SU-DHL-6 (cell line): ENCODE data around the gene ZNF280B.

Experiments used
- H2AFZ ChIP-seq: fragments of 200-600 bp; sonication (generic); 2 replicates; pipeline ENCODE4 v1.6.1; 2014; ENCODE audit warnings: low read depth, mild to moderate bottlenecking, moderate library complexity, mixed read lengths, antibody characterized with exemption, low read length; ENCODE audit not compliant: severe bottlenecking
- H3F3A ChIP-seq: fragments of 200-600 bp; shearing (Covaris generic); 2 replicates; pipeline ENCODE4 v1.6.0; 2016; ENCODE audit warnings: antibody characterized with exemption, mild to moderate bottlenecking; ENCODE audit not compliant: insufficient read depth
- H3K27ac ChIP-seq: fragments of 200-600 bp; sonication (generic); 2 replicates; pipeline ENCODE4 v1.5.1; 2016; ENCODE audit warnings: low read depth, mild to moderate bottlenecking, low read length, moderate library complexity, mixed read lengths
- H3K27me3 ChIP-seq: fragments of 200-600 bp; sonication (generic), shearing (Covaris generic); 2 replicates; pipeline ENCODE4 v1.6.0; 2014; ENCODE audit warnings: mild to moderate bottlenecking, low read length
- H3K36me3 ChIP-seq: fragments of 200-600 bp; sonication (generic); 2 replicates; pipeline ENCODE4 v1.6.1; 2014; ENCODE audit warnings: mild to moderate bottlenecking, low read length, mixed read lengths
- H3K4me2 ChIP-seq: fragments of 300-600, 200-600 bp; shearing (Covaris generic), sonication (generic); 2 replicates; pipeline ENCODE4 v1.6.0; 2014; ENCODE audit warnings: low read length, low read depth, mild to moderate bottlenecking; ENCODE audit not compliant: poor library complexity, severe bottlenecking
- H3K4me3 ChIP-seq: fragments of 200-600 bp; sonication (generic); 2 replicates; pipeline ENCODE4 v1.5.1; 2014; ENCODE audit warnings: antibody characterized with exemption, low read length, mild to moderate bottlenecking, mixed read lengths; ENCODE audit not compliant: insufficient read depth, poor library complexity, severe bottlenecking
- H3K79me2 ChIP-seq: fragments of 200-600 bp; sonication (generic); 2 replicates; pipeline ENCODE4 v1.6.1; 2014; ENCODE audit warnings: mild to moderate bottlenecking, low read length, moderate library complexity; ENCODE audit not compliant: insufficient read depth
- H3K9ac ChIP-seq: fragments of 200-600 bp; sonication (generic); 2 replicates; pipeline ENCODE4 v1.7.0; 2014; ENCODE audit warnings: mild to moderate bottlenecking, low read length
- H3K9me2 ChIP-seq: fragments of 200-600 bp; sonication (generic); replicated peaks from 2 replicates; pipeline ENCODE4 v1.6.1; 2014; ENCODE audit warnings: low read length; ENCODE audit not compliant: insufficient read depth
- H3K9me3 ChIP-seq: fragments of 200-600 bp; sonication (generic); 2 replicates; pipeline ENCODE4 v1.6.1; 2014; ENCODE audit warnings: low read length, mixed read lengths; ENCODE audit not compliant: insufficient read depth
- H4K20me1 ChIP-seq: fragments of 200-600 bp; sonication (generic); 2 replicates; pipeline ENCODE4 v1.6.1; 2014; ENCODE audit warnings: low read depth, mild to moderate bottlenecking, antibody characterized with exemption, low read length, moderate library complexity, mixed read lengths
- CTCF ChIP-seq: fragments of 200-600 bp; sonication (generic); IDR thresholded peaks from one replicate; pipeline ENCODE4 v1.5.1; 2017; ENCODE audit warnings: antibody characterized with exemption, mild to moderate bottlenecking, low read length, moderate library complexity; ENCODE audit not compliant: insufficient read depth, poor library complexity, severe bottlenecking
- EZH2phosphoT487 ChIP-seq: fragments of 200-600 bp; sonication (generic), shearing (Covaris generic); conservative IDR thresholded peaks from 2 replicates; pipeline ENCODE4 v1.6.1; 2018; ENCODE audit warnings: mild to moderate bottlenecking, antibody characterized with exemption, low read length, moderate library complexity, mixed read lengths

ZNF280B gene

GRCh38 chr22:22535662-22536061, 27.1 kb upstream of the ZNF280B start:
- Histone ChIP-seq H4K20me1 (no peaks in the 10 kb centered on the region), H3K4me2 (no peak overlapping the region), H2AFZ (no peak overlapping the region), H3K27ac (no peak overlapping the region), H3F3A (no peaks in the 10 kb centered on the region), H3K36me3 (no peaks in the 10 kb centered on the region), H3K27me3 (no peaks in the 10 kb centered on the region), H3K79me2 (no peaks in the 10 kb centered on the region), H3K9ac (no peak overlapping the region), H3K9me3 (no peaks in the 10 kb centered on the region), H3K4me3 (no peak overlapping the region), H3K9me2 (no peaks in the 10 kb centered on the region)
- no peak for TF ChIP-seq EZH2phosphoT487
- TF ChIP-seq CTCF = no peak

- Histone ChIP-seq H2AFZ (no peak overlapping the region), H3K4me2 (no peak overlapping the region), H3K9ac (no peak overlapping the region), H3K36me3 (no peaks in the 10 kb centered on the region), H3K79me2 (no peaks in the 10 kb centered on the region), H3K27me3 (no peaks in the 10 kb centered on the region), H3K9me2 (no peaks in the 10 kb centered on the region), H3K27ac (no peak overlapping the region), H3F3A (no peaks in the 10 kb centered on the region), H4K20me1 (no peaks in the 10 kb centered on the region), H3K4me3 (no peak overlapping the region), H3K9me3 (no peaks in the 10 kb centered on the region)
- TF ChIP-seq CTCF (no peak), EZH2phosphoT487 (no peak)
These were observed 26.3 kb upstream of the ZNF280B start for GRCh38 chr22:22534604-22535415.

- no peaks in the 10 kb centered on the region for H4K20me1 ChIP-seq
- TF ChIP-seq EZH2phosphoT487 (no peak), CTCF (no peak)
These were observed 25.3 kb upstream of the ZNF280B start for GRCh38 chr22:22533863-22534262.

More at GRCh38 chr22:22533863-22534262, 25.3 kb upstream of the ZNF280B start:
- H3K9ac ChIP-seq = no peak overlapping the region
- H3K27me3 ChIP-seq = no peaks in the 10 kb centered on the region
- no peak overlapping the region for H3K4me2 ChIP-seq
- H3K9me3 ChIP-seq = no peaks in the 10 kb centered on the region
- no peaks in the 10 kb centered on the region for H3K36me3 ChIP-seq
- no peak overlapping the region for H2AFZ ChIP-seq
- H3K27ac ChIP-seq = no peak overlapping the region
- no peaks in the 10 kb centered on the region for H3K9me2 ChIP-seq
- no peaks in the 10 kb centered on the region for H3F3A ChIP-seq
- no peaks in the 10 kb centered on the region for H3K79me2 ChIP-seq
- H3K4me3 ChIP-seq = no peak overlapping the region
